ENCODE data around the gene RHBDD3.

GRCh38 chr22:29310863-29311339 is 43.1 kb upstream of the RHBDD3 start:
- no peak for TF ChIP-seq POLR2A (IDR thresholded peaks at IDR 0.05)
- TF ChIP-seq CTCF (IDR thresholded peaks at IDR 0.05) = no peak
